HG03139 (cell line): ENCODE measurements around the gene PIK3C2B.
"Not testable (repeated sequence)": the region's sequence is repeated elsewhere in the genome, so short reads cannot be mapped to it uniquely, and the experiment has no call there.

Experiments used
- ATAC-seq: cut with Tn5 transposase; IDR thresholded peaks from one replicate; pipeline ENCODE4 v1.9.1; 2021; ENCODE audit not compliant: unreplicated experiment

Gene PIK3C2B

GRCh38 chr1:204509186-204509635 lies 14.6 kb upstream of the PIK3C2B start:
- ATAC-seq: no peak

GRCh38 chr1:204507317-204508105 lies 12.9 kb upstream of the PIK3C2B start:
- ATAC-seq: no peak

DNA sequence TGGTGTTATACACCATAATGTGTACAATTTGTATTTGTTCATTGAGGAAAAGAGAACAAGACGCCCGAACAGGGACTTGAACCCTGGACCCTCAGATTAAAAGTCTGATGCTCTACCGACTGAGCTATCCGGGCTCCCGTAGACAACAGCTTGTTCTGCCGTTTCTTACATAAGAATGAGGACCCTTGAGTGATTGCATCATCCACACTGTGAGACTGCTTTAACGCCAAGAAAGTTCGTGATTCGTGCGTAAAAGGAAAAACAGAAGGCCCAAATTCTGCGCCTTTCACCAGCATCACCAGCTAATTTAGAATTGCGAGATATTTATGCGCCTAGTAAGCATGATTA lies 12.3 kb upstream of the PIK3C2B start:
- peak; percentile 48 for ATAC-seq

DNA sequence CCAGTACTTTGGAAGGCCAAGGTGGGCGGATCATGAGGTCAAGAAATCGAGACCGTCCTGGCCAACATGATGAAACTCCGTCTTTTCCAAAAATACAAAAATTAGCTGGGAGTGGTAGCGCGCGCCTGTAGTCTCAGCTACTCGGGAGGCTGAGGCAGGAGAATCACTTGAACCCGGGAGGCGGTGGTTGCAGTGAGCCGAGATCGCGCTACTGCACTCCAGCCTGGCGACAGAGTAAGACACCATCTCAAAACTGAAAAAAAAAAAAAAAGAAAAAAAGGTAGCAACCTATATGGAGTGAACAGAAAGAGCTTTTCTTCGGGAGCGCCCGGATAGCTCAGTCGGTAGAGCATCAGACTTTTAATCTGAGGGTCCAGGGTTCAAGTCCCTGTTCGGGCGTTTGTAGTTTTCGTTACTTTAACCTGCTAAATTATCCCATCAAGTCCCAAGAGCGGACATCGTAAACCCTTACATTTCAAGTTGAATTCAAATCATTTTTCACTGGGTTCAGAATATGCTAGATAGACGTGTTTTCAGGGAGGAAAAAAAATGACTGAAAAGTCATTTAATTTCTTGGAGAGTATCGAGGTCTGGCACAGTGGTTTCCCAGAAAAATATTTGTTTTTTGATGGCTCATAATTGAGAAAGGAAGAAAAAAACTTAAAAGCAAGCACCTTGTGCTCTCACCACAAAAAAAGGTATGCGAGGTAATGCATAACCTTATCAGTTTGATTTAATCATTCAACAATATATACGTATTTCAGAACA lies 11.8 kb upstream of the PIK3C2B start:
- ATAC-seq: peak; percentile 60

- ATAC-seq: no peak
Measured at GRCh38 chr1:204505674-204506200, 11.1 kb upstream of the PIK3C2B start.

DNA sequence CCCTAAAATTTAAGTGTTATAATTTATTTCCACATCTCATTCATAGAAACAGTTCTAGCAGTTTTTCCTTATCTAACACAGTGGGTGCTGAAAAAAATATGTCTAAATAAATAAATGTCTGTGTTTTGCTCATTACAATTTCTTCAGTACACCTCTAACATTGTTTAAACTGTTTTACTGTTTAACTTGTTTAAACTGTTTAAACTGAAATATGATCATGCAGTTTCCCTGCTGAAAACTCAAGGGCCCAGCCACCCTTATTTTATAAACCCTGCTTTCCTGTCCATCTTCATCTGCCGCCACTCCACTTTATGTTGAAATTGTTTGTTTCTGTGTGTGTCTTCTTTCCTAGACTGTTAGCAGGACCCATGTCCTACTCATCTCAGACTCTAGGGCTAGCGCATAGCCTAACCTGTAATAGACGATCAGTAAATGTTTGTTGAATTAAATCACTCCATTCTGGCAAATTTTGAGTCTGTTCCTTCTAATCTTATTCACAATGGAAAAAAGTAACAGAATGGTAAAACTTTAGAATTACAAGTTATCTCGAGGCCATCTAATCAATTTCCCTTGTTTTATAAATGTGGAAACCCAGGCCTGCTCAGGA lies 9.4 kb upstream of the PIK3C2B start:
- ATAC-seq: no peak

- no peak for ATAC-seq
Measured at GRCh38 chr1:204503122-204503912, 8.7 kb upstream of the PIK3C2B start.

- no peak for ATAC-seq
Measured at GRCh38 chr1:204502241-204502640, 7.6 kb upstream of the PIK3C2B start.

DNA sequence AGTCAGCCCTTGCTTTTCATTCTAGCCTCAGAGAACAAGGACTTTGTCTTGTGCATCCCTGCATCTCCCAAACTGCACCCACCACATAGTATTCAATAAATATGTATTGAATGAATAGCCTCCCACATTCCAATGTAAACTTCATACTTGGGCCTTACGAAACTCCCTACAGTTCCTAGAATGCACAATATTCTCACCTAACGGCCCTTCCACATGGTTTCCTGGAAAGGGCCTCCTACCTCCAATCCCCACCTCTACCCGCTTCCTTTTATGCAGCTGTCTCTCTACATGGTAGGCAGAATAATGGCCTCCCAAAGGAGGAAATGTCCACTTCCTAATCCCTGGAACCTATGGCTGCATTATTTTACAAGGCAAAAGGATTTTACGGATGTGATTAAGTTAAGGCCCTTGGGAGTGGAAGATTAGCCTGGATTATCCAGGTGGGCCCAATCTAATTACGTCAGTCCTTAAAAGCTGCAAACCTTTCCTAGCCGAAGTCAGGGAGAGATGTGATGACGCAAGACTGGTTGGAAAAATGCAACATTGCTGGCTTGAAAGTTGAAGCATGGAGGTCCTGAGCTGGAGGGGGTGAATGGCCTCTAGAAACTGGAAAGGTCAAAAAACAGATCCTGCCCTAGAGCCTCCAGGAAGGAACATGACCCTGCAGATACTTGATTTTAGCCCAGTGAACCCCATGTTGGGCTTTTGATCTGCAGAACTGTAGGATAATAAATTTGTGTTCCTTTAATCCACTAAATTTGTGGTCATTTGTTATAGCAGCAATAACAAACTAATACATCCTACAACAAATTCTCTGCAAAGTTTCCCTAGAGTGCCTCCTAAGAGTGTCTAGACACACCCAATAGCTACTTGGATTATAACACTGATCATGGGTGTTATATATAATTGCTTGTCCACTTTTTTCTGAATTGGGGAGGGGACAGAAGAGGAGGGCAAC lies 5.2 kb upstream of the PIK3C2B start:
- ATAC-seq: no peak

GRCh38 chr1:204498981-204499380 lies 4.4 kb upstream of the PIK3C2B start:
- ATAC-seq: no peak

DNA sequence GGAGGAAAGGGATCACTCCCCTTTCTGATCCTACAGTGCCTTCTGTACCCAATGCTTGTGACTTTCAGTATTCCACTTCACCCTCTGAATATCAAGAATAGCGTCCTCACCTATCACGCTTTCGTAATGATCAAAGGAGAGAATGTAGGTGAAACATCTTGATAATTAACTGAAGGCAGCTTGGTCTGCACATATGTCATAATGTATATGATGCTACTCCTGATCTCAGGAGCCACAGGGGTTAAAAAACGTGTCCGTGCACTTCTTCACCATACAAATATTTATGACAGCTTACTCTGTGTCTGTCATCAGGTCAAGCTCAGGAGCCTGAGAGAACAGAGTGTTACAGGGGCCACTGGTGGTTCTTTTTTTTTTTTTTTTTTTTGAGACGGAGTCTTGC lies 1.2 kb upstream of the PIK3C2B start:
- no peak for ATAC-seq

GRCh38 chr1:204495078-204495753 lies 611 bp upstream of the PIK3C2B start:
- peak; percentile 21 for ATAC-seq

GRCh38 chr1:204493984-204494280 lies 673 bp downstream of the PIK3C2B start:
- peak; percentile 30 for ATAC-seq

DNA sequence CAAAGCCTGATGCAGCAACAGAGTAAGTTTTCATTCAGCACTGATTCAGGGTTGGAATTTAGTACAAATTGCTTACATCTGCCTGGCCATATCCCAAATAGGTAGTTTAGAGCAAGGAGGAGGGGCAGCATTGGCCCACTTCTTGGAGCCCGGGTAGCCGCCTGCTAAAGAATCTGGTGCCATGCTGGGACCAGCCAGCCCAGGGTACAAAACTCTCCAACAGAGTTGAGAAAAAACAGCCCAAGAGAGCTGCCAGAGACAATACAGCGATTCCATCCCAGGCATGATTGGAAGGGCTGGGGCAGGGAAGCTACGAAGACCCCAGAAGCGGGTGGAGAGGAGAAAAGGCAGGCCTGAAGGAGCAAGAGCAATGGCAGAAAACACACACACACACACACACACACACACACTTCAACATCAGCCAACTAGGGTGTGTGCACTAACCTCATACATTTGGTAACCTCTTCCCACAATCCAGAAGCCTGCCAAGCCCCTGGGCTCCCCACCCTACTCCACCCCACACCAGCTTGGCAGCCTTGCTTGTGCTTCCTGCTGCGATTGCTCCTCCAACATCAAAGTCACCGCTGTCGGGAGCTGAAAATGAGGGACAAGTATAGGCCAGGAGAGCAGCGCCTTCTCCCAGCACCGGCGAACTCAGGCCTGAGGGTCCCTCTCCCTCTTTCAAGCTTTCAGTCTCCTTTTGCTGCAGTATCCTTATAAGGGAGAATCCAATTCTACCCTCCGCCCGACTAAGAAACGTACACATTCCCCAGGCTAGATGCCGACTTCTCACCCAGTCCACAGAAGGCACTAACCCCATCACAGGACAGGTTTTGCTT lies 1.2 kb downstream of the PIK3C2B start:
- no peak for ATAC-seq

DNA sequence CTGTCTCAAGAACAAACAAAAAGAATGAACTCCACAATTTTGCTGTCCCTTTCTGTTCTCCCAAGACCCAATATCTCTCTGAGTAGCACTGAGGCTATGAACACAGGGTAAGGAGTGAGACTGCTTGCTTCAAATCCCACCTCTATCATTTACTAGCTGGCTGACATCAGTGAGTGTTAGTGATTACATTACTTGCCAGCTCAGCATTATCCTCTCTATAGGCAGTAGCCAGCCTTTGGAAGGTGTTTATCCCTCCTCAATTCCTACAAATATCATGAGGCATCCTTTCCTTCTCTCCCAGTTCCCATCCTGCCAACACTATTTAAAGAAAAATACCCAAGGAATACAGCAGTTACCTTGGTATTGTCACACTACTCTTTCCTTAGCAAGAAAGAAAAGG lies 3.0 kb downstream of the PIK3C2B start:
- ATAC-seq: no peak

DNA sequence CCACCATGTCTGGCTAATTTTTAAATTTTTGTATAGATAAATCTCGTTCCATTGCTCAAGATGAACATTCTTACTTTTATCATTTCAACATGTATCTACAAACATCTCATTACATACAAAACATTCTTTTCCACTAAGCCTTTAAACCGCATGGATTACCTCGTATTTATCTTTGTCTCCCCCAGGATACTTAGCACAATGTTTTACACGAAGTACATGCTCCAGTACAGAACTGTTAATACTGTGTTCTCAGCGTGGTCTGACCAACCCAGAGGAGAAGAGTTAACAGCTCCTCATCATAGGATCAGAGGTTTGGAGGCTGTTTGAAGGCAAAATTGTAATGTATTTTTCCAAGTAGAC lies 7.4 kb downstream of the PIK3C2B start:
- no peak for ATAC-seq

- not testable (repeated sequence) for ATAC-seq
Measured at GRCh38 chr1:204486513-204487255, 7.9 kb downstream of the PIK3C2B start.

- ATAC-seq: no peak
Measured at GRCh38 chr1:204483791-204484190, 10.8 kb downstream of the PIK3C2B start.
